ENCODE measurements around the gene TBC1D16.

The TBC1D16 gene

DNA sequence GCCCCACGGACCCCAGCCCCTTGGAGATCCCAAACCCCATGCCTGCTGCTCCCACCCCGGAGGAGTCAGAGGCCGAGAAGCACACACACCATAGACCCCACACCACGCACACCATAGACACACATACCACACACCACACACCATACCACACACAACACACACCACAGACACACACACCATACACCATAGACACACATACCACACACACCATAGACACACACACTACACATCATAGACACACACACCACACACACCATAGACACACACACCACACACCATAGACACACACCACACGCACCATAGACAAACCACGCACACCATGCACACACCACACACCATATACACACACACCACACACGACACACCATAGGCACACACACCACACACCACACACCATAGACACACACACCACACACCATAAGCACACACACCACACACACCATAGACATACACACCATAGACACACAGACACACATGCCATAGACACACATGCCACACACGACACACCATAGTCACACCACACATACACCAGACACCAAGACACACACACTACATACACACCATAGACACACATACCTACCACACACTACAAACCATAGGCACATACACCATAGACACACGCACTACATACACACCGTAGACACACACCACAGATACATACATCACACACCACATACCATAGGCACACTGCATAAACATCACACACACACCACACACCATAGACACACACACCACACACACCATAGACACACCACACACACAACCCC, 11.3 kb downstream of the TBC1D16 start:
- no peak for DNase-seq

DNA sequence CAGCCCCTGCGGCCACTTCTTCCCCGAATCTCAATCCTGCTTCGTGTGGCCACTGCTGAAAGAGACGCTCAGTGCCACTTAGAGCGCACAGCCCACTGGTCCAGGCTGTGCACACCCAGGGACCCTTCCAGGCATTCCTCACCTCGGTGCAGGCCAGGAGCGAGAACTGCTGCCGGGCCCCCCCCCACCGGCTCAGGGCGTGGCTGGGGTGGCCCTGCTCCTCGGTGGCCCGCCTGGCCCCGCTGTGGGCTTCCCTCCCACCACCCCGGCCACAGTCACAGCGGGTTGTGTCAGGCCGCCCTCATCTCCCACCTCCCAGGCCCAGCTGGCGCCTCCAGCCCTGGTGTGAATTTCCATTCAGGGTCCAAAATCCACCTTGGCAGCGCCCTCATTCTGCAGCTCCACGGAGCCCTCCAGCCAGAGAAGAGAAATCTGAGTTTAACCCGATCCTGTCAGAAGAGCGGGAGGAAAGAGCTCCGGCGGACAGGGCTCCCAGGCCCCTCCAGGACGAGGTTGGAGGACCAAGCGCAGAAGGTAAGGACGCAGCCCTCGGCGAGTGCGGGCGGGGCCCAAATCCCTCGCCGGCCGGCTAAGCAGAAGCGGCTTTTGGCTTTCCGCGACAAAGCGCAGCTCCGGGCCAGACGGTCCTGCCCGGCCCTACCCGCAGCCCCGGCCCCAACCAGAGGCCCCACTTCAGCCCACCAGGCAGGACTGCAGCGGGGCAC, 12.0 kb downstream of the TBC1D16 start:
- DNase-seq, result no peak

DNA sequence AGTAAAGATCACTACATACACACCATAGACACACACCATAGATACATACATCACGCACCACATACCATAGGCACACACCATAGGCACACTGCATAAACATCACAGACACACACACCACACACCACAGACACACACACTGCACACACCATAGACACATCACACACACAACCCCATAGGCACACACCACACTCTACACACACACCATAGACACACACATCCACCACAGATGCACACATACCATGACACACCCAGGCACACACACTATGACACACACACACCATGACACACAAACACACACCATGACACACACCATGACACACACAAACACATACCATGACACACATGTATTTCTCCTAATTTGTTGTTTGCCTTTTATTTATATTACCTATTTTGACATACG, 14.1 kb downstream of the TBC1D16 start:
- no peak for DNase-seq

DNA sequence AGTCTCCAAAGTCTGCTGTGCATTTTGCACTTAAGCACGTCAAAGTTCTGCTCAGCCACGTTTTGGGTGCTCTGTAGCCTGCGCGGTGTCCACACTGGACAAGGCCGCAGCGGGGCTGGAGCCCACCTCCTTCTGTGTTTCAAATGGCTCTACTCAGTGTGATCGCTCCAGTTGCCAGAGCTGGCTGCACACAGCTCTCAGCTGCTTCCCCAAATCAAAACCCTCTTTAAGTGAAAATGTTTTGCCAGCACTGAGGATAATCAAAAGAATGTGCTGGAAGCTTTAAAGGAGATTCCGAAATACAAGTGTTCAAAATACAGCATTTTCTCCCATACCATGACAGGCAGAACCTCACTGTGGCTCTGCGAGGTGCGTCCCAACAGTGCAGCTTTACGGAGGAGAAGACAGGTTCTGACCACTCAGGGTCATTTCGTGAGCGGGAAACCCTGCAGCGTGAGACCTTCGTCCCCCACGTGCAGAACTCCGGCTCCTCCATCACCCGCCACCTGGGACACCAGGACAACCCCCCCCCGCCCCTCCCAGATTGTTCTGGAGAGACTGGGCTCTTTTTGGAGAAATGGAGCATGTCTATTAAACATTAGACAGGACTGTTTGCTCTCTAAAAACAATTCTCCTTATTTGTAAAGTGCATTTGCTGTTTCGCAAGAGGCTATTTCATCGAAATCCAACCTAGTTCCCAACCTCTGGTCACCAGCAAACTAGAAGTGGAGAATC, 16.6 kb downstream of the TBC1D16 start:
- no peak for DNase-seq

DNA sequence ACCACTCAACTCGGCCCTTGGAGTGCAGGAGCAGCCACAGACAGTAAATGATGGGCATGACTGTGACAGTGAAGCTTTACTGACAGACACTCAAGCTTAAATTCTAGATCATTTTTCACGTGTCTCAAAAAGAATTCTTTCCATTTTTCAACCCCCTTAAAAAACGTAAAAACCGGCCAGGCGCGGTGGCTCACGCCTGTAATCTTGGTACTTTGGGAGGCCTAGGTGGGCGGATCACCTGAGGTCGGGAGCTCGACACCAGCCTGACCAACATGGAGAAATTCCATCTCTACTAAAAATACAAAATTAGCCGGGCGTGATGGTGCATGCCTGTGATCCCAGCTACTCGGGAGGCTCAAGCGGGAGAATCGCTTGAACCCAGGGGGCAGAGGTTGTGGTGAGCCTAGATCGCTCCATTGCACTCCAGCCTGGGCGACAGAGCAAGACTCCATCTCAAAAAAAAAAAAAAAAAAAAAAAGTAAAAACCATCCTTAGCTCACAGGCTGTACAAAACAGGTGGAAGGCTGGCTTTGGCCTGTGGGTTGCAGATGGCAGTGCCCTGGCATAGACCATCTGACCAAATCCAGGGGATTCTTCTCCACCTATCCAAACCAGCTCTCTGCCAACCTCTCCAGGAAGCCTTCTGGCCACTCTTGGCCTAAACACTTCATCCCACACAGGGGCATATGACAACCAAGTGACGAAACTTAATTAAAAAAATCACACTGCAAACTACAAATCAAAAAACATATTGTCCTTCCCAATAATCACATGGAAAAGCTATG, 18.3 kb downstream of the TBC1D16 start:
- DNase-seq, result no peak

DNA sequence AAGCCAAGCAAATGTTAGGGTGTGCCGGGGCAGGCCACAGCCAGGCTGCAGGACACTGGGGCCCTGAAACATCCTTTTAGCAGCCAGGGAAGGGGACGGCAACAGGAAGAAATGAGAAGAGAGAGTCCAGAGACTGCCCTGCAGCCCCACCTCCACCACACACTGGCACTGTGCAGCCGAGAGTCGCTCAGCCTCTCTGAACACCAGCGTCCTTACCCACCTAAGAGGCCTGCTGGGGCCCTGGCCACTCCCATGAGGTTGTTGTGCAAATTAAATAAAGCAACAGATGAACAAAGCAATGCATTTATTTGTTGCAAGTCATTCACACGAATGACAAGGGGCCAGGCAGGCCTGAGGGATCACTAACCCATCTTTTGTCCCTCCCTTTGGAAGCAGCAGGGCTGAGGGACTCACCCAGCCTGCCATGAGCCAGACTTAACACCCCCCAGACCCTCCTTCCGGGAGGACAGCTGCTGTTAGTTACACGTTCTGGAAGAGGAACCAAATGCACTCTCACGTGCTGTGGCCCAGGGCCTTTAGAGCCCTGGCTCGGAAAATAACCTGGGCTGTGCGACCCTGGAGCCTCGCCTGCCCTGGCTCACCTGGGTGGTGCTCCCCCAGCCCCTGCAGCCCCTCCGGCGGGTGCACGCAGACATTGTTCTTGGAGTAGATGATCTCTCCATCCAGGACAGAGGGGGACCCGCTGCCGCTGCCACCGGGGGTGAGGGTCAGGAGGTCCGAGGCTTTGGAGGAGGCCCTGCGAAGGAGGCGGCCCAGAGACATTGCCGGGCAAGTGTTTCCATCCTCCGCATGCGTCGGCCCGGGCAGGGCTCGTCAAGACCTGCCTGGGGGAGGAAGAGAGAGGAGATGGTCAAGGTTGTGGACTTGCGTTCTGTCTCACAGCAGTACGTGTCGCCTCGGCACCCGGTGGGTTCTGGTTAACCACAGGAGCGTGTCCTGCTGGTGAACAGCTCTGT, 22.6 kb downstream of the TBC1D16 start:
- DNase-seq, result no peak

DNA sequence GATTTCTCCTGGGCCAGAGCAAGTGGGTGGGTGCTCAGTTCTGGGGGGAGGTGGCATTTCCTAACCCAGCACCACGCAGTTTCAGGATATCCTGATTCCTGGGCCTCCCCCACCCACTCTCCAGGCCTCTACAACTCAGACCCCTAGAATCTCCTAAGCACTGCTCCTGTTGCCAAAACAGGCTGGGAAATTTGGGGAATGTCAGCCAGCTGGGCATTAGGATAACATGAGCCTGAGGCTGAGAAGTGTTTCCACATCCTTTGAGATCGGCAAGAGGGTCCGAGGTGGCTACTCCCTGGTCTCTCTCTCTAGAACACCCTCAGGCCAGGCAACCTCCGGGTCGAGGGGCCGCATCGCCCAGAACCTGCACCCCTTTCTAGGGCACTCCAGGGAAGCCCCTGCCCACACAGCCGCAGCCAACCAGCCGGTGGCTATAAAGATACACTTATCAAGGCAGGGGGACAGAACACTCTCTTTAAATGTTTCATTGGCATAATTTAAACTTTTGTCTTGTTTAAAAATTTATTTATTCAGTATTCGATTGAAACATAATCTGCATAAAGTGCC, 23.6 kb downstream of the TBC1D16 start:
- no peak for DNase-seq

DNA sequence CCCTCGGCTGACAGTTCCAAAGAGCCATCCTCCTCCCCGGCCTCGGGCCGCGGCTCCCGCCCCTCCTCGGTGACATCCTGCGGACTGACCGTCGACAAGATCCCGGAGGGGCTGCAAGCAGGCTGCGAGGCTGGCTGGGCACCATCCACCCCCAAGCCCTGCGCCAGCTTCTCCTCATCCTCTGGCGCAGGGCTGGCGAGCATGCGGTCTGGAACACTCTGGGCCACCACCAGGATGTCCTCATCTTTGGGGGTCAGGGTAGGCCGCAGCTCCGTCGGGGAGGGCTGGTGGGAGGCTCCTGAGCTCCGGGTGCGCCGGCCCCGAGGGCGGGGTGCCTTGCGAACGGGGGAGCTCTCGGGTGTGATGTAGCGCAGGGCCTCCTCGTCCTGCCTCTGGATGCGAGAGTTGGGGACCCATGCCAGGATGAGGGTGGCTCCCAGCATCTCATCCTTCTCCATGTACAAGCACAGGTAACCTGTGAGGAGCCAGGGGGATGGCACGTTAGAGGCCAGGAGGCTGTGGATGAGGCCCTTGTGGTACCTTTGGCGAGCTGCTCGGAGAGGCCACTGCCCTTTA, 25.3 kb downstream of the TBC1D16 start:
- no peak for DNase-seq

DNA sequence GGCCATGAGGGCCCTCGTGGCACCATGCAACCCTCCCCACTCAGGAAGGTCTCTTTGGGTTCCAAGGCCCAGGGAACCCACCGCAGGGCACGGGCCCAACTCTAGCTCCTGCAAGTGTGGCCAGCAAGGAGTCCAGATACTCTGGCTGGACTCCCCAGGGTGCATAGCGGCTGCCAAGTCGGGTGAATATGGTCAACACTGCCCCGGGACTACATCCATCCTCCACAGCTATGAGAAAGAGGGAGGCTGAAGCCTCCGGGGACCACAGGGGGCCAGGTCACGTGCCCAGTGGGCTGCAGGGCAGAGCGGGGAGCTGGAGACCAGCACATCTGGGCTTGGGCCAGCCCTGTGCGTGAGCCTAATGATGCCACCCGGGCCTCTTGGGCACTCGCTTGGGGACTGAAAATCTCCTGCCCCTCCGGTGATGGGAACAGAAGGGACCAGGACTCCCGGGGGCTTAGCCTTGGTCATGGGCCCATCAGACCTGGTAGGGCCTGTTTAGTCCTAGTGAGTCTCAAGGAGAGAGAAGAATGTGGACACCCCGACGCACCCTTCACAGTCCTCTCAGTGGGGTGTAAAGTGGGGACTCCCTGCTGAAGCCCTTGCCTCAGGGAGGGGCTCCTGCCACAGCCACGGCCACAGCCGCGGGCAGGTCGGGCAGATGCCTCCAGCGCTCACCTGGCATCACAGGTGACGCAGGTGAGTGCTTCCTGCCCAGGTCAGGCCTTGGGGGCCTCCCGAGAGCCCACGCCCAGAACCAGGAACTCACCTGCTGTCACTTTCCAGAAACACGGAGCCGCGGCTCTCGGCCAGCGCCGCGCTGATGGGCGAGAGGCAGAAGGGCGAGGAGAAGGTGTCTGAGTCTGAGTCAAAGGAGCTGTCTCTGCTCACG, 26.0 kb downstream of the TBC1D16 start:
- DNase-seq, result no peak

DNA sequence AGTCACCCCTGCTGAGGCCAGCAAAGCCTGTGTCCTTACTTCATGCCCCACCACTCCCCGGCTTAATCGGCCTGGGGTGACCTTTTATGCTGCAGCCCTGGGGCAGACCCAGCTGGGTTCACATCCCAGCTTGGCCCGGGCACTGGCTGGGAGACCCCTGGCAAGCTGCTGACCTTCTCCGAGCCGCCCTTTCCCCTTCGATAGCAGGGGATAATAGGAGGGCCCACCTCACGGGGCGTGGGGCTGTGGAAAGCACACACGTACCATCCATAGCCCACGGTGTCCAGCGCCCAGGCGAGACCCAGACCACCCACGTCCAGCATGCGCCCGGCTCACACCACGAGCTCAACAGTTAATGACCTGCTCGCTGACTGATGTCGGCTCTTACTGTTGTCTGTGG, 26.8 kb downstream of the TBC1D16 start:
- no peak for DNase-seq

DNA sequence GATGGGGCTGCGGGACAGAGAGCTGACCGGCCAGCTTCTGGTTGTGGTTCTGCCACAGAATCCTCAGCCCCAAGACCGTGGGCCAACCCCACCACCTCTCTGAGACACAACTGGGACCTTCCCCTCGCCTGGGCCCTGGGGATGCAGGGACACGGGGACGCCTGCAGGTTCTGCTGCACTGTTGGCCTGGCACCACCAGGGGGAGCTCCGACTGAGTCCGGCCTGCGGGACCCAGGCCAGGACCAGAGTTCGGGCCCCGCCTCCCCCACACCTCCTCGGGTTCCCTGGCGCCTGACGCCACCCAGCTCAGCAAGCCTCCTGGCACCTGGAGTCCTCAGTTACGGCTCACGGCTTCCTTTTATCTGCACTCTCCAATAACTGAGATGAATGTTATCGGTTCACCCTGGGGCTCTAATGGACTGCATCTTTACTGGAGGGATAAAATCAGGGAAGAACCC, 27.3 kb downstream of the TBC1D16 start:
- DNase-seq, result peak; percentile 68 to 69

DNA sequence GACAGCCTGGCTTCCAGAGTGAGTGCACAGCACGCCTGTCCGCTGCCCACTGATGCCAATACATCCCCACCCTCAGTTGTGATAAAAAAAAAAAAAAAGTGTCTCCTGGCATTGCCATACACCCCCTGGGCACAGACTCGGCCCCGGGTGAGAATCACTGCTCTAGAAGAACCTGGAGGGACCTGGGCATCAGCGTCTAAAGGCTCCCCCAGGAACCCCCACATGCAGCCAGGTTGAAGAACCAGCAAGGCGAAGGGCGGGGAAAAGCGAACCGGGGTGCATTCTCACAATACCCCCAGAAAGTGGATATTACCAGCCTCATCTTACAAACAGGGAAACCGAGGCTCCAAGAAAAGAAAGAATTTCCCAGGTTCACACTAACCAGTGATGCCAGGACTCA, 27.7 kb downstream of the TBC1D16 start:
- no peak for DNase-seq

DNA sequence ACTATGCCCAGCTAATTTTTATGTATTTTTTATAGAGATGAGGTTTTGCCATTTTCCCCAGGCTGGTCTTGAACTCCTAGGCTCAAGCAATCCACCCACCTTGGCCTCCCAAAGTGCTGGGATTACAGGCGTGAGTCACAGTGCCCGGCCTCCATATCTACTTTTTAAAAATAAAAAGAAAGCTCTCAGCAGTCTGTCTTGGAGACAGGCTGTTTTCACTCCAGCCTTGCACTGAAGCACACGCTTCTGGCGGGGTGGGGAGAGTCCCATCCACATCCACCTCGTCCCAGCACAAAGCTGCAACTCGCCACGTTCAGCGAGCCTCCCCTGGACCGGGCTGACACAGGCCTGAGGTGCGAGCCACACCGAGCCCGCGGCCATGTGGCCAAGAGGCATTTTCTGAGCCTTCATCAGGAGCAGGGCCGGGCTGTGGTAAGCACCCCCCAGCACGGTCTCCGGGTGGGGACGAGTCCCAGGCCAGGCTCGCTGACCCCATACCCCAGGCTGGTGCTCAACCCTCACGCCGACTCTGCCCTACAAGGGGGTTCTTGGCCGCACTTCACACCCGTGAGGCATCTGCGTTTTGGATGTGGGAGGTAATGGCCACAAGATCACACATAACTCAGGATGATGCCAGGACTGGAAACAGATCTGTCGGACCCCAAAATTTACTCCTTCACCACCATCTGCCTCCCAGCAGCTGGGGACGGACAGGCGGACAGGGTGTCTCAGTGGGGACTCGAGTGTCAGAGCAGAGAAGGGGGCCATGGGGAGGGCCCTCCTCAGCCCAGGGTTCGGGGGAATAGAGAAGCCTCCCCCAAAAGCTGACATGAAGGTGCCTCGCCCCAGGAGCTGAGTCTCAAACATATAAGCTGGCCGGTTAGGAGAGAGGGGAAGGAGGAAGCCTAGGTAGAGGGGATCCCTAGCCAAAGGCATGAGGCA, 28.6 kb downstream of the TBC1D16 start:
- DNase-seq, result no peak

DNA sequence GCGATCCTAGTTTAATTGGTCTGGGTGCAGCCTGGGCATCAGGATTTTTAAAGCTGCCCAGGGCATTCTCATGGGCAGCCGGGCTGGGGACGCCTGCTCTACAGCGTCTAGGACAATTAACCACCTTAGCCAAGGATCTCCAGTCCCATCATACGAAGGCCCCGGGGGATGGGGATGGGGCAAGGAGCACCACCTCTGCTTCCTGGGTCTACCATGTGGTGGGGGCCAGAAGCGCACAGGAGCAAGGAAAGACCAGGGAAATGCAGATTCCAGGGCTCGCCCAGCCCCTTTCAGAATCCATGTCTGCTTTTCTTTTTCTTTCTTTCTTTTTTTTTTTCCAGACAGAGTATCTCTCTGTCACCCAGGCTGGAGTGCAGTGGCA, 29.3 kb downstream of the TBC1D16 start:
- no peak for DNase-seq

DNA sequence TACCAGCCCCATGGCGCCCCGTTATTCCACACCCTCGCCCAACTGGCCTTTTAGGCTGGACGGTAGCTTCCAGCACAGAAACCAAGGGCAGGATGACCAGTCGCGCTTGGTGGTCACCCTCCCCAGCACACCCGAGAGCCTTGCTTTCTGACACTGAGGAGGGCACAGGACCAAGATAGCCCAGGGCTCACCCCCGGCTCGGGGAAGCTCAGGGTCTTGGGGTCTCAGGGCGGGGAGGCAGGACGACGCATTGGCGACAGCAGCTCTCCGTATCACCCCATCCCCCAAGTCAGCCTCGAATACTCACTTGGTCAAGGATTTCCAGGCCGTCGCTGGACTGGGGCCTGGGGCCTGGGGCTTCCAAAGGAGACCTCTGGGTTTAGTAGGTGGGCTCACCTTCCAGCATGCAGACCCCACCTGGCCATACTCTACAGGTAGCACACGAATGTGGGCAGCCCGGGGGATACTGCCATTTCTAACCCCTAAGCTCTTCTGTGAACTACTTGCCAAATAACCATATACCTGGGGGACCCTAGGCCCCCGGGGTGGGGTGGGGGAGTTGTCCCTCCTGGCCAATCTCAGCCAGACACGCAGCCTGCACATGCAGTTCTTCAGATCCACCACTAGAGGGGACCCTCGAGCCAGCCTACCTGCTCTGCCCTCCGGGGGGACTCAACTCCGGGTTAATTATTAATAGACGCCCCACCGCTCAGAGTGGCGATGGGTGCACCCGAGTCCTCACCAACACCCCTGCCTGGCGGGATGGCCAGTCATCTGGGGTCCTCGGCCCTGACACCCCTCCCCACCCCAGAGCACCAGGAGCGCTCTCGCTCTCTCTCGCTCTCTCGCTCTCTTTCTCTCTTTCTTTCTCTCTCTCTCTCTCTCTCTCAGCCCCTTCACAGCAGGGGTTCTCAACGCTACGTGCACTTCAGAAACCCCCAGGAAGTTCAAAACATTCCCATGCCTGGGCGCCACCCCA, 30.0 kb downstream of the TBC1D16 start:
- peak; percentile 32 to 51 for DNase-seq

DNA sequence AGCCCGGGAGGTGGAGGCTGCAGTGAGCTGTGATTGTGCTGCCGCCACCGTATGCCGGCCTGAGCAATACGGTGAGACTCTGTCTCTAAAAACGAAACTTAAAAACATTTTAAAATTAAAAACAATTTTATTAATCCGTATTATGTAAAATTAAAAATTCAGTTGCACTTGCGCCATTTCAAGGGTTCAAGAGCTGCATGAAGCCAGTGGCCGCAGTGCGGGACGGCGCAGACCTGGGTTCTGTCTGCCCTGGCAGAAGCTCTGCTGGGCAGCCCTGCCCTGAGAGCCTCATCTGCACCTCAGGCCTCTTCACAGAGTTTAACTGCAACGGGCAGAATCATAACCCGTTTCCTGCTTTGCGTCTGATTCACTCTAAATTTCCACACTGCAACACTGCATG, 31.7 kb downstream of the TBC1D16 start:
- DNase-seq, result no peak
